B cell (primary cell): ENCODE data around the gene TEKT3. TPM values are rescaled to one million over a fixed set of nuclear protein-coding genes. Genes with fewer than 3 reads are reported as not detected.

Source experiments
- ATAC-seq: fragments of 200-7000 bp; cut with Tn5 transposase; one replicate; pipeline ENCODE4 v1.10.0; 2021; ENCODE audit warnings: low read depth, mild to moderate bottlenecking, moderate number of reproducible peaks, moderate library complexity
- CTCF ChIA-PET: fragments of 350-600 bp; sonication (Branson Sonifier 250); formaldehyde crosslinking; loops from one replicate; lab custom pipeline; 2021; ENCODE audit warnings: antibody characterized with exemption, inconsistent platforms; lab: Charles Lee
- POLR2A ChIA-PET: fragments of 350-600 bp; sonication (Branson Sonifier 250); formaldehyde crosslinking; loops from one replicate; lab custom pipeline; 2021; ENCODE audit warnings: antibody characterized with exemption; lab: Charles Lee
- DNase-seq: peaks from one replicate; pipeline ENCODE4 v3.0.0; 2013
- H2AFZ ChIP-seq: 2 replicates; pipeline ENCODE4 v1.6.1; 2012; ENCODE audit warnings: mild to moderate bottlenecking, low read depth, low read length; ENCODE audit not compliant: insufficient read depth, poor library complexity, severe bottlenecking
- H3K27ac ChIP-seq, 2 donors: 1 replicate in 1 of 2; 2 replicates in 1 of 2; pipeline ENCODE4 v1.5.1; 2012 to 2013; ENCODE audit warnings: low read length in 2 of 2, mild to moderate bottlenecking in 2 of 2, moderate library complexity in 1 of 2
- H3K27me3 ChIP-seq, 4 experiments: fragments of 200-600 bp in 1 of 4; sonication (generic) in 1 of 4; replicated peaks in 1 of 4; 1 replicate in 2 of 4; 2 replicates in 2 of 4; pipeline versions ENCODE4 v1.6.1 to v1.7.0; 2013 to 2016; ENCODE audit warnings: low read length in 3 of 4, mild to moderate bottlenecking in 2 of 4, mixed read lengths in 1 of 4, moderate library complexity in 1 of 4; ENCODE audit not compliant: insufficient read depth in 4 of 4, control insufficient read depth in 3 of 4; ENCODE audit errors: control extremely low read depth in 1 of 4
- H3K36me3 ChIP-seq, 2 experiments: replicated peaks in 1 of 2; 1 replicate in 1 of 2; 2 replicates in 1 of 2; pipeline versions ENCODE4 v1.6.1 to v1.7.1; 2013; ENCODE audit warnings: low read length in 1 of 2; ENCODE audit not compliant: insufficient read depth in 2 of 2, control insufficient read depth in 1 of 2; ENCODE audit errors: control extremely low read depth in 1 of 2, extremely low read depth in 1 of 2
- H3K4me1 ChIP-seq, 2 donors: fragments of 200-600 bp in 1 of 2; sonication (generic) in 1 of 2; 1 replicate in 1 of 2; 2 replicates in 1 of 2; pipeline versions ENCODE4 v1.5.1 to v1.6.1; 2013 to 2017; ENCODE audit warnings: low read length in 2 of 2; ENCODE audit not compliant: control insufficient read depth in 2 of 2, insufficient read depth in 2 of 2
- H3K4me2 ChIP-seq: replicated peaks from 2 replicates; pipeline ENCODE3; 2012; ENCODE audit warnings: mild to moderate bottlenecking, low read depth, low read length; ENCODE audit not compliant: poor library complexity, severe bottlenecking
- H3K4me3 ChIP-seq, 5 experiments: fragments of 200-600 bp in 1 of 5; sonication (generic) in 1 of 5; 1 replicate in 3 of 5; 2 replicates in 2 of 5; pipeline versions ENCODE4 v1.5.1 to v1.7.0; 2011 to 2016; ENCODE audit warnings: low read length in 4 of 5, mild to moderate bottlenecking in 4 of 5, low read depth in 2 of 5, control low read depth in 1 of 5, moderate library complexity in 1 of 5; ENCODE audit not compliant: insufficient read depth in 1 of 5; ENCODE audit errors: control extremely low read depth in 1 of 5, extremely low read depth in 1 of 5
- H3K79me2 ChIP-seq: fragments of 200-600 bp; sonication (generic); one replicate; pipeline ENCODE4 v1.6.0; 2016; ENCODE audit warnings: low read length; ENCODE audit not compliant: control insufficient read depth, insufficient read depth
- H3K9ac ChIP-seq: fragments of 200-600 bp; sonication (generic); 2 replicates; pipeline ENCODE4 v1.6.1; 2017; ENCODE audit warnings: mild to moderate bottlenecking, low read length, moderate library complexity
- H3K9me3 ChIP-seq, 3 donors: one replicate each; pipeline versions ENCODE4 v1.6.1 to v1.7.1; 2013; ENCODE audit warnings: low read length in 2 of 3; ENCODE audit not compliant: control insufficient read depth in 2 of 3, insufficient read depth in 1 of 3; ENCODE audit errors: control extremely low read depth in 1 of 3
- H4K20me1 ChIP-seq: 2 replicates; pipeline ENCODE4 v1.6.0; 2012; ENCODE audit warnings: mild to moderate bottlenecking, low read length; ENCODE audit not compliant: insufficient read depth, control insufficient read depth, poor library complexity, severe bottlenecking
- H3K27ac Mint-ChIP-seq: one replicate; pipeline ENCODE4 v1.8.0; 2021; ENCODE audit warnings: mixed read lengths
- H3K27me3 Mint-ChIP-seq: one replicate; pipeline ENCODE4 v1.8.0; 2021; ENCODE audit warnings: mixed read lengths
- H3K4me1 Mint-ChIP-seq: one replicate; pipeline ENCODE4 v1.8.0; 2021; ENCODE audit warnings: mixed read lengths
- H3K4me3 Mint-ChIP-seq: one replicate; pipeline ENCODE4 v1.8.0; 2021; ENCODE audit warnings: mixed read lengths
- H3K9me3 Mint-ChIP-seq: one replicate; pipeline ENCODE4 v1.8.0; 2022; ENCODE audit warnings: mixed read lengths; ENCODE audit not compliant: insufficient read depth
- CTCF ChIP-seq: fragments of 200-600 bp; IDR thresholded peaks from one replicate; pipeline ENCODE4 v1.8.0; 2022; ENCODE audit warnings: antibody characterized with exemption, mild to moderate bottlenecking
- EZH2 ChIP-seq: IDR thresholded peaks from 2 replicates; pipeline ENCODE4 v1.6.1; 2012; ENCODE audit warnings: borderline replicate concordance, low read depth, mild to moderate bottlenecking, moderate library complexity, low read length; ENCODE audit not compliant: insufficient read depth, poor library complexity, severe bottlenecking
- WGBS: methylation state at CpG from one replicate; pipeline ENCODE4 v1.1.5; 2013; ENCODE audit warnings: missing lambda C conversion rate; ENCODE audit not compliant: insufficient coverage; 5-methylcytosine and 5-hydroxymethylcytosine counted together
- intact Hi-C: fragments of 100-400 bp; cut with micrococcal nuclease; formaldehyde crosslinking; loops from one replicate; pipeline ENCODE4 v1.10.0; 2022
- polyA plus RNA-seq: library from polyadenylated mRNA; depleted of rRNA; stranded (reverse); fragments of >200 nt; gene quantifications from 2 replicates; pipeline ENCODE4 v1.2.3, GENCODE V29; 2012
- total RNA-seq, 2 donors: library from RNA; stranded (reverse); fragments of 120-200 nt in 1 of 2; gene quantifications; 1 replicate in 1 of 2; 2 replicates in 1 of 2; pipeline versions ENCODE4 v1.2.3 to v1.2.4, GENCODE V29; 2013 to 2022

The TEKT3 gene
- total and polyA plus RNA-seq, 2 donors (not counting 1 experiment from before 2014, with no cell fraction given): 0.49 to 1.8 TPM

GRCh38 chr17:15350777-15351477 lies 9.5 kb upstream of the TEKT3 start:
- Histone ChIP-seq H3K4me3 (no peak overlapping the region), H3K9me3 (no peaks in the 10 kb centered on the region), H2AFZ (no peak overlapping the region), H3K9ac (no peak overlapping the region), H3K4me1 (no peaks in the 10 kb centered on the region), H3K4me2 (no peak overlapping the region), H3K79me2 (no peaks in the 10 kb centered on the region), H3K27ac (no peak overlapping the region), H4K20me1 (no peaks in the 10 kb centered on the region), H3K27me3 (peaks cover 0 to 8% (median 2%) of the 10 kb centered on the region in 4 experiments), H3K36me3 (no peaks in the 10 kb centered on the region)
- WGBS: 74% methylated on average over 4 of the region's 10 CpGs
- peaks cover 42% of the 10 kb centered on the region for H3K27me3 Mint-ChIP-seq
- TF ChIP-seq CTCF (no peak), EZH2 (no peak)
- H3K4me1 Mint-ChIP-seq: no peaks in the 10 kb centered on the region
- no peak for ATAC-seq
- no peak overlapping the region for H3K27ac Mint-ChIP-seq
- H3K4me3 Mint-ChIP-seq: no peak overlapping the region
- intact Hi-C loops: no loop called here
- no peak for DNase-seq
- CTCF ChIA-PET: no interaction called here
- no peaks in the 10 kb centered on the region for H3K9me3 Mint-ChIP-seq
- POLR2A ChIA-PET: no interaction called here

- intact Hi-C loops: no loop called here
- POLR2A ChIA-PET: no interaction called here
- H3K4me1 Mint-ChIP-seq: no peaks in the 10 kb centered on the region
- Histone ChIP-seq H3K9me3 (no peaks in the 10 kb centered on the region), H3K36me3 (no peaks in the 10 kb centered on the region), H3K9ac (no peak overlapping the region), H3K27ac (no peak overlapping the region), H3K79me2 (no peaks in the 10 kb centered on the region), H4K20me1 (no peaks in the 10 kb centered on the region), H3K4me3 (no peak overlapping the region), H3K4me2 (no peak overlapping the region), H3K4me1 (no peaks in the 10 kb centered on the region), H2AFZ (no peak overlapping the region), H3K27me3 (peaks cover 0 to 11% (median 5%) of the 10 kb centered on the region in 4 experiments)
- H3K27me3 Mint-ChIP-seq: peaks cover 48% of the 10 kb centered on the region
- CTCF ChIA-PET: no interaction called here
- H3K9me3 Mint-ChIP-seq: no peaks in the 10 kb centered on the region
- no CpG with 5 or more reads among the region's 2 CpGs for WGBS
- no peak overlapping the region for H3K27ac Mint-ChIP-seq
- ATAC-seq: no peak
- no peak for DNase-seq
- TF ChIP-seq EZH2 (no peak), CTCF (no peak)
- no peak overlapping the region for H3K4me3 Mint-ChIP-seq
Observed at GRCh38 chr17:15349119-15349518, 7.7 kb upstream of the TEKT3 start.
